Stimulated activated CD4-positive, alpha-beta T cell treated with anti-CD3 and anti-CD28 coated beads, Interleukin-2, amount 100 ng/mL, for 24 hours (primary cell): ENCODE data around the gene HIRIP3.
A peak's percentile ranks its signal among the peaks of the same experiment; 100 is the strongest.
"Not testable (repeated sequence)": the region's sequence is repeated elsewhere in the genome, so short reads cannot be mapped to it uniquely, and the experiment has no call there.

Source experiments
- DNase-seq, 2 donors: peaks; one replicate each; pipeline ENCODE4 v3.0.0-alpha.2; 2020

HIRIP3 gene

GRCh38 chr16:29995324-29995910 lies at the start of gene HIRIP3:
Gene HIRIP3, minus strand, starts transcription at chr16:29995617. Its CDS starts 12 bp downstream, at chr16:29995605.
- peak; percentile 88 to 89 for DNase-seq

- DNase-seq, result no peak
Observed at GRCh38 chr16:30041841-30042240, 46.4 kb upstream of the HIRIP3 start.

- not testable (repeated sequence) for DNase-seq
Observed at GRCh38 chr16:30040690-30041089, 45.3 kb upstream of the HIRIP3 start.

GRCh38 chr16:30040221-30040620 lies 44.8 kb upstream of the HIRIP3 start:
- DNase-seq, result no peak

GRCh38 chr16:30033270-30033669 lies 37.9 kb upstream of the HIRIP3 start:
- no peak for DNase-seq

GRCh38 chr16:30032083-30032819 lies 36.8 kb upstream of the HIRIP3 start:
- peak; percentile 68 to 70 for DNase-seq

GRCh38 chr16:30031477-30031918 lies 36.1 kb upstream of the HIRIP3 start:
- no peak for DNase-seq

- no peak for DNase-seq
Observed at GRCh38 chr16:30030841-30031413, 35.5 kb upstream of the HIRIP3 start, which contains the start of gene TLCD3B. Gene TLCD3B, minus strand, starts transcription at chr16:30031271. Its CDS starts 744 bp downstream, at chr16:30030527.

- DNase-seq, result no peak
Observed at GRCh38 chr16:30030011-30030685, 34.7 kb upstream of the HIRIP3 start.

- no peak for DNase-seq
Observed at GRCh38 chr16:30028438-30029076, 33.1 kb upstream of the HIRIP3 start.

- DNase-seq, result no peak
Observed at GRCh38 chr16:30027588-30028437, 32.4 kb upstream of the HIRIP3 start.

GRCh38 chr16:30026449-30026848 lies 31.0 kb upstream of the HIRIP3 start:
- no peak for DNase-seq

- DNase-seq, result no peak
Observed at GRCh38 chr16:30025574-30025973, 30.2 kb upstream of the HIRIP3 start.

GRCh38 chr16:30025156-30025555 lies 29.7 kb upstream of the HIRIP3 start:
- no peak for DNase-seq

GRCh38 chr16:30024451-30024850 lies 29.0 kb upstream of the HIRIP3 start:
- no peak for DNase-seq

GRCh38 chr16:30023586-30023985 lies 28.2 kb upstream of the HIRIP3 start:
- no peak for DNase-seq

- no peak for DNase-seq
Observed at GRCh38 chr16:30022887-30023286, 27.5 kb upstream of the HIRIP3 start, which contains the start of gene C16orf92. Gene C16orf92, plus strand, starts transcription at chr16:30023198. Its CDS starts 143 bp downstream, at chr16:30023341.

- DNase-seq, result no peak
Observed at GRCh38 chr16:30018731-30019158, 23.3 kb upstream of the HIRIP3 start.

GRCh38 chr16:30017937-30018336 lies 22.5 kb upstream of the HIRIP3 start:
- not testable (repeated sequence) for DNase-seq

GRCh38 chr16:30017277-30017656 lies 21.9 kb upstream of the HIRIP3 start:
- DNase-seq, result no peak

- DNase-seq, result no peak
Observed at GRCh38 chr16:30016555-30017276, 21.3 kb upstream of the HIRIP3 start.
